GM19438 (cell line): ENCODE measurements around the gene F7.

ENCODE experiments used
- ATAC-seq: cut with Tn5 transposase; IDR thresholded peaks from one replicate; pipeline ENCODE4 v1.9.1; 2021; ENCODE audit warnings: low read depth; ENCODE audit not compliant: unreplicated experiment

Gene F7

GRCh38 chr13:113129480-113129879, 23.9 kb downstream of the F7 start:
- no peak for ATAC-seq

GRCh38 chr13:113129921-113130750, 24.5 kb downstream of the F7 start:
- ATAC-seq, result no peak

DNA sequence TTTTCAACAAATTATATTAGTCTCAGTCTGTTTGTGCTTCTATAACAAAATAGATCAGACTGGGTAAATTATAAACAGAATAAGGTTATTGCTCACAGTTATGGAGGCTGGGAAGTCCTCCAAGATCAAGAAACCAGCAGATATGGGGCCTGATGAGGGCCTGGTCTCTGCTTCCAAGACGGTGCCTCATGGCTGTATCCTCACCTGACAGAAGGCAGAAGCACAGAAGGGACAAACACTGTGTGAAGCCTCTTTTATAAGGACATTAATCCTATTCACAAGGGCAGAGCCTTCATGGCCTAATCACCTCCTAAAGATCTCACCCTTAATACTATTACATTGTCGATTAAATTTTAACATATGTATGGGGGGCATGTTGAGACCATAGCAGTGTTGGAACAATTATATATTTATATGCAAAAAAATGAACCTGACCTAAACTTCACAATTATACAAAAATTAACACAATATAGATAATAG, 29.7 kb downstream of the F7 start:
- ATAC-seq, result no peak

- no peak for ATAC-seq
These were observed 32.2 kb downstream of the F7 start for GRCh38 chr13:113137691-113138298.

- no peak for ATAC-seq
These were observed 33.4 kb downstream of the F7 start for GRCh38 chr13:113138792-113139551.

DNA sequence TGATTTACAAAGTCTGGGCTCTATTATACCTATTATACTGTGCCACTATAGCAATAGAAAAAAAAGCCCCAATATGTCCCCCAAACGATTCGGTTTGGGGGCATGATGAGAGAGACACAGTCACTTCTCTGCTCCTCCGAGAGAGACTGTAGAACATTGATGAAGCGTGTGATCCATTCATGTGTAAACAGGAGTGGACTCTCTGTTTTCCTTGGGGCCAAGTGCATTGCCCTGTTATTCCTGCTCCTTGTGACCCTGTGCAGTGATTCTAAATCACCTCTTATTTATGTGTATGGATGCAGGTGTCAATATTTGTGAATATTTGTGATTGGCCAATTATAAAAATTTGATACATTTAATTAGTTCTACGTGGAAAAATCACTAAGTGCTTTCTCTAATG, 34.0 kb downstream of the F7 start:
- ATAC-seq, result no peak

DNA sequence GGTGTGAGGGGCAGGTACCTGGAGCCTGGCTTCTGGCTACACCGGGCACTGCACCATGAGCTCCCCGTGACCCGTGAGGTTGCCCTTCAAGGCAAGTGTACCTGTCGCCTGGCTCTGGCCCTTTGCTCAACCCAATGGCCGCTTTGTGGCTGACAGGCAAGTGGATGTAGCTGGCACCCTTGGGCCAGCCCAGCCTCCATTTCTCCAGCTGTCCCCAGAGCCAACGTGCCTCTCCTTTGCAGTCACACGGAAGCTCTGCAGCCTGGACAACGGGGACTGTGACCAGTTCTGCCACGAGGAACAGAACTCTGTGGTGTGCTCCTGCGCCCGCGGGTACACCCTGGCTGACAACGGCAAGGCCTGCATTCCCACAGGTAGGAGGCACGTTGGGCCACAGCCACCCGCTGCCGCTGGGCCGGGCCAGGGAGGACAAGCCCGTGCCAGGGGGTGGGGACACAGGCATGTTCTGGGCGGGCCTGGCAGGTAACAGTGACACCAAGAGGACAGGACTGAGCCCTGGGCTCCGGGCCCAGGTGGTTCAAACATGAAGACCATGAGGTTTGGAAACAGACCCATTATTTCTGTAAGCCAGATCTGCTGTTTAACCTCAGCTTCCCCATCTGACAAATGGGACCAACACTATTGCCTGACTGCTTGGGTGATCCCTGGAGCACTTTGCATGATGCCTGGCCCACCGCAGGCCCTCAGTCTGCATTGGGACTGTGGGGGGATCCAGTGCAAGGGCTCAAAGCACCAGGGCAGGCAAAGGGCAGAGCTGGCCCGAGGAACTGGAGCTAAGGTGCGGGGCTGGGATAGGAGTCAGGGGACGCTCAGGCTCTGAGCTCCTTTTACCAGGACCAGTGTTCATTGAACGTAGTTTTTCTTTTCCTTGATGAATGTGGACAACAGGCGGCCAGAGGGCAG, 35.3 kb downstream of the F7 start:
- ATAC-seq, result no peak

- ATAC-seq, result no peak
These were observed 36.0 kb downstream of the F7 start for GRCh38 chr13:113141601-113141970.

- ATAC-seq, result no peak
These were observed 37.3 kb downstream of the F7 start for GRCh38 chr13:113142876-113143275.

- ATAC-seq, result no peak
These were observed 38.1 kb downstream of the F7 start for GRCh38 chr13:113143466-113144254.

DNA sequence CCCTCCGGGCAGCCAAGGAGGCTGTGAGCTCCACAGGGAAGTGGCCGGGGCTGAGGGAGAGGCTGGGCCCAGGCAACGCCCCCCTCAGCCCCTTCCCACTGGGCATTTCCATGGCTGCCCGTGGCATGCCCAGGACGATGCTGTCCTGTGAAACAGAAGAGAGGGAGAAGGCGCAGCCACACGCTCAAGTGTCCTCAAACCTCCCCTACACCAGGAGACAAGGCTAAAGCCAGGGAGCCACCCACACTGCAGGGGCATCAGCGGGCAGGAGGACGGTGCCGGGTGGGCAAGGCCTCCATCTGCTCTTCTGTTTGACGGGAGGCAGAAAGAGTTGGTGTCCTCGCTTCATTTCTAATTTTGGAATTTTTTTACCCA, 38.7 kb downstream of the F7 start:
- no peak for ATAC-seq

GRCh38 chr13:113145496-113145895, 39.9 kb downstream of the F7 start:
- ATAC-seq, result no peak

GRCh38 chr13:113145911-113146598, 40.5 kb downstream of the F7 start:
- no peak for ATAC-seq

GRCh38 chr13:113146750-113147149, 41.2 kb downstream of the F7 start:
- ATAC-seq, result no peak

GRCh38 chr13:113147206-113147605, 41.6 kb downstream of the F7 start:
- no peak for ATAC-seq

- ATAC-seq, result no peak
These were observed 42.8 kb downstream of the F7 start for GRCh38 chr13:113148407-113148806.

DNA sequence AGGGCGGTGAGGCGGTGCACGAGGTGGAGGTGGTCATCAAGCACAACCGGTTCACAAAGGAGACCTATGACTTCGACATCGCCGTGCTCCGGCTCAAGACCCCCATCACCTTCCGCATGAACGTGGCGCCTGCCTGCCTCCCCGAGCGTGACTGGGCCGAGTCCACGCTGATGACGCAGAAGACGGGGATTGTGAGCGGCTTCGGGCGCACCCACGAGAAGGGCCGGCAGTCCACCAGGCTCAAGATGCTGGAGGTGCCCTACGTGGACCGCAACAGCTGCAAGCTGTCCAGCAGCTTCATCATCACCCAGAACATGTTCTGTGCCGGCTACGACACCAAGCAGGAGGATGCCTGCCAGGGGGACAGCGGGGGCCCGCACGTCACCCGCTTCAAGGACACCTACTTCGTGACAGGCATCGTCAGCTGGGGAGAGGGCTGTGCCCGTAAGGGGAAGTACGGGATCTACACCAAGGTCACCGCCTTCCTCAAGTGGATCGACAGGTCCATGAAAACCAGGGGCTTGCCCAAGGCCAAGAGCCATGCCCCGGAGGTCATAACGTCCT, 43.4 kb downstream of the F7 start:
- no peak for ATAC-seq

- ATAC-seq, result no peak
These were observed 44.3 kb downstream of the F7 start for GRCh38 chr13:113149711-113150549.
